Stimulated activated CD4-positive, alpha-beta T cell treated with anti-CD3 and anti-CD28 coated beads, Interleukin-12 subunit alpha, Interleukin-12 subunit beta, amount 100 ng/mL, for 4 hours (primary cell): Measurements from ENCODE around the gene EFTUD2.

Source experiments
- DNase-seq: peaks from one replicate; pipeline ENCODE4 v3.0.0-alpha.2; 2020

Gene EFTUD2

DNA sequence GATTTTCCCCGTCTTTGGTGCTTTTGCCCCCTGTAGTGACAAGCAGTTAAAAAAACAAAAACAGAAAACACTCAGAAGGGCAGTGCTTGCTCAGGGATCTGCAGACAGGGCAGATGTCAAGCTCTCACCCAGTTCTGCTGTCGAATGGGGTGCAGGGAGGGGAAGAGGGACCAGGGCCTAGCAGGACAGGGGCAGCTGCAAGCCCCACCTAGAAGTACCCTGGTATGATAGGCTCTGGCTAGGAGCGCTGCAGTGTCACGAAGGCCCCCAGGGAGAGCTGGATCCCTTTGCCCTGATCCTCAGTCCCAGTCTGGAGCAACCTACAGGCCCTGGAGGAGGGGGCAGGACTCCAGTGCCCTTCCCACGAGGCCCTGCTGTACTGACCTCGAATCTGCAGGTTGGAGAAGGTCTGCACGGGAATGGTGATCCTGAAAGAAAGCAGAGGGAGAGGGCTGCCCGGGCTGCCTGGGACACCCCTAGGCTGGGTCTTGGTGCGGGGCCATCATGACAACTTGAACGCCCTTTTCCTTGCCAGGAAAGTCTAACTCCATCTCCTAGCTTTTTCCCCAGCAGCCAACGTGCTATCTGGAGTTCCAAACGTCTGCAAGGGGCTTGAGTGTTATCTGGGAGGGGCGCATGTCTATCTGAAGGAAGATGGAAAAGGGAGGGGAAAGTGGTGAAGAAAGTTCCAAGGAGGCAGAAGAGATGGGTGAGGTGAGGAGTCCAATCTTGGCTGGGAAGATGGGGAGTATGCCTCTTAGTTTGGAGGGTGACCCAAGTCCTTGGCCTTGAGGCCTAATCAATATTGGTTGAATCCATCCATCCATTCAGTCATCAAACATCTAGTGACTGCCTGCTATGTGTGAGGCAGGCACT is 11.2 kb upstream of the EFTUD2 start:
- DNase-seq, result no peak

DNA sequence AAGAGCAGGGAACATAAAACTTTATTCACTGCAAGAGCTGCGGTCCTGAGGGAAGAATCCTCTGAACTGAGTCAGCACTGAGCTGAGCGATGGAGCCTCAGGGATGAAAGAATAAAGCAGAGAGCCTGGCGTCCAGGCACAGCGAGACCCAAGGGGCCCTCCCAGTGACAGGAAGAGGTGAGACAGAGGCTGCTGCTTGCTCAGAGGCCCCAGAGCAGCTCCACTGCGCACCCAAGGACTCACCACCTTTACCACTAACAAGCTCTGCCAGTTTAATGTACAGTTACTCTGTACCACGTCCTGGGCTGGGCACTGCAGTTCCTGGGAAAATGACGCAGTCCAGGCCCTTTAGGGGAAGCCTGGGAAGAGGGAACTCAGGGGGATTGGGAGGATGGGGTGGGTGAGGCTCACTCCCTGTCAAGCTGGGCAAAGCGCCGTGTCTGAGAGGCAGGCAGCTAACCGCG is 10.5 kb upstream of the EFTUD2 start:
- DNase-seq, result no peak

DNA sequence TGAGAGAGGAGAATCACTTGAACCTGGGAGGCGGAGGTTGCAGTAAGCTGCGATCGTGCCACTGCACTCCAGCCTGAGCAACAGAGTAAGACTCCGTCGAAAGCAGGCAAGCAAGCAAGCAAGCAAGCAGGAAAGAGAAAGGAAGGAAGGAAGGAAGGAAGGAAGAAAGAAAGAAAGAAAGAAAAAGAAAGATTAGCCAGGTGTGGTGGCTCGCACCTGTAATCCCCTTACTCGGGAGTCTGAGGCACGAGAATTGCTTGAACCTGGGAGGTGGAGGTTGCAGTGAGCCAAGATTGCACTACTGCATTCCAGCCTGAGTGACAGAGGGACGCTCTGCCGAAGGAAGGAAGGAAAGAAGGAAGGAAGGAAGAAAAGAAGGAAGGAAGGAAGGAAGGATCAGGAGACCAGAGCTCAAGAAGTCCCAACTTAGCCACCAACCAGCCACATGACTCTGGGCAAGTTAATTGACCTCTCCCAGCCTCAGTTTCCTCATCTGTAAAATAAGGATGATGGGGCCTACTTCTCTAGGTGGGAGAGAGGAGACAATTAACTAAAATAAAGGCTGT is 9.6 kb upstream of the EFTUD2 start:
- no peak for DNase-seq

DNA sequence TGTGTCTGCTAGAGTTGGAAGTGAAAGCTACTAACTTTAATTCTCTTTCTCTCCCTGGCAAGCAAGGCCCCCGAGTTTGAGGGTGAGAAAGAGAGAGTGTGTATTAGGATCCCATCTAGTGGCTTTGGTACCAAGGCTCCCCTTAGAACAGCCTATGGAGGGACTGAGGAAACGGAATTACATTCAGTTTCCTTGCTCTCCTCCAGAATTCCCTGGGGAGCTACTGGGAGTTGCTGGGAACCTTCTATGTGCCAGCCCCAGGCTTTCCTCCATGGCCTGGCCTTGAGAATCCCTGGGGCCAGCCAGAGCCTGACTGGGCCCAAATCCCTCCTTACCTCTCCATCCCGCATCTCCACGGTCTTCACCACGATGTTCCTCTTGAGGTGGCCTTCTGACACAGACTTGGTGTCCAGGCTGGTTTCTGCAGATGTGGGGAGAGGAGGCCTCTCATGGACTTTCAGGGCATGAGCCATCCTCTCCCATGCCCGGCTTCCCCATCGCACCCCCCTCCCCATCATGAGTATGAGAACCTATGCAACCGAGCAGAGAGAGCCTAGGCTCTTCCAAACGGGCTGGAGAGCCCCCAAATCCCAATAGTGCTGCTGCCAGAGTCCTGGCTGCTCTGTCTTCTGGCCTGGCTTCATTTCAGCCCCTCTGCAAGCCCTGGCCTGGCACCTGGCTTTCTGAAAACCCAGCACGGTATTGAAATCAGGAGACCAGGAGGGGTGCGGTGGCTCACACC is 8.7 kb upstream of the EFTUD2 start:
- no peak for DNase-seq

DNA sequence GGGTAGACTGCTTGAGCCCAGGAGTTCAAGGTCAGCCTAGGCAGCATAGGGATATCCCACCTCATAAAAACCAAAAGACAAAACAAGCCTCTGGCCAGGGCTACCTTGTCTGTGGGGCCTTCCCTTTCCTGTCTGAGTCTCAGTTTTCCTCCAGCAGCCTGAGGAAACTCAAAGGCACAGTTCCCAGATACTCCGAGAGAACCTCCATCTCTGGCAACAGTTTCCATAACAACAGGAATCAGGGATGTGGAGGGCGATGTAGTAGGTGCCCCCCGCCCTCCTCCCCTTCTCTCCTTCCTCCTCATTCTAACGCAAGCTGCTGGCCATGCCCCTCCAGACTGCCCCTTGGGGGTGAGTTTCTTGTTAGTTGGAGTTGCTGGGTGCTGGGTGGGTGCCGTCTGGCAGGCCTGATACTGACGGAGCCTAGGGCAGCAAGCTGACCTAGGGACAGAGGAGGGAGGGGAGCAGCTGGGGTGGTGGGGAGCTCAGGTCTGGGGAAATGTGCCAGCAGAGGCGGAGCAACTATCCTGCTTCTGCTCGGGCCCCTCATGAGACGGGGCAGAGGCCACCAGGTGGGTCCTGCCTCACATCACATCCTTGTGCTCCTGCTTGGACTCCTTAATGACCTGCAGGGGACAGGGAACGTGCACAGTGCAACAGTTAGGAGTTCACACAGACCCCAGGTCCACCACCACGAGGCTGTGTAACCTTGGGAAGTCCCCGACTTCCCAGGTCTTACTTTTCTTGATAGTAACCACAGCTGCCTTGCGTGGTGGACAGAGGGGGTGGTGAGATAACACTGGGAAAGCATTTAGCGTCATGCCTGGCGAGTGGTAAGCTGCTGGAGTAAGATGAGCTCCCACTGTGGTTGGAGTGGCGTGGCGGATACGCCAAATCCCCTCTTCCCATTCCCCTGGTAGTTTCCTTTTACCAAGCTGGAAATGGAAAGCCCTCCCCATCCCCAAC is 7.8 kb upstream of the EFTUD2 start:
- no peak for DNase-seq

DNA sequence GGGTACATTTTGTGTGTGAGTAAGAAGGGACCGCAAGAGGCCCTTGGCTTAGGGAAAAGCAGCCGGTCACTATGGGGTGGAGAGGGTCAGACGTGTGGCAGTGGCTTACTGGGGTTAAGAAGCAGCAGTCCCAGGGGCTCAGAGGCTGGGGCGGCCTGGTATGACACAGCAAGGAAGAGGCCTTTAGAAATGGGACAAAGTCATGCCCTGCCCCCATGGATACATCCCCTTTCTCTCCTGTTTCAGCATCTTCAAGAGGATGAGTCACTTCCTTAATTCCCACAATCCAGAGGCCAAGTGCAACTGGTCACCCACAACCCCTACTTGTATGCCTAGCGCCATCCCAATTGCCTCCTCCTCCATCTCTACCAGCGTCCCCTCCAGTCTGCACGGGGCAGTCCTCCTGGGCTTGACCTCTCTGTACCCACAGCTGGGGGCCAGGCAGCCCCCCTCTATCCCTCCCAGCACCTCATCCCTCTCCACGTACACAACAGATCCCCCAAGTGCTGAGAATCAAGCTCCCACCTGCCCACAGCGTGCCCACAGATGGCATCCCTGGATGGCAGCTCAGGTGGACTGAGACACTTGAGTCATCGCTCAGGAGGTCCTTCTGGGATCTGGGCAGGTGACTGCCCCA is 6.9 kb upstream of the EFTUD2 start:
- DNase-seq, result no peak

DNA sequence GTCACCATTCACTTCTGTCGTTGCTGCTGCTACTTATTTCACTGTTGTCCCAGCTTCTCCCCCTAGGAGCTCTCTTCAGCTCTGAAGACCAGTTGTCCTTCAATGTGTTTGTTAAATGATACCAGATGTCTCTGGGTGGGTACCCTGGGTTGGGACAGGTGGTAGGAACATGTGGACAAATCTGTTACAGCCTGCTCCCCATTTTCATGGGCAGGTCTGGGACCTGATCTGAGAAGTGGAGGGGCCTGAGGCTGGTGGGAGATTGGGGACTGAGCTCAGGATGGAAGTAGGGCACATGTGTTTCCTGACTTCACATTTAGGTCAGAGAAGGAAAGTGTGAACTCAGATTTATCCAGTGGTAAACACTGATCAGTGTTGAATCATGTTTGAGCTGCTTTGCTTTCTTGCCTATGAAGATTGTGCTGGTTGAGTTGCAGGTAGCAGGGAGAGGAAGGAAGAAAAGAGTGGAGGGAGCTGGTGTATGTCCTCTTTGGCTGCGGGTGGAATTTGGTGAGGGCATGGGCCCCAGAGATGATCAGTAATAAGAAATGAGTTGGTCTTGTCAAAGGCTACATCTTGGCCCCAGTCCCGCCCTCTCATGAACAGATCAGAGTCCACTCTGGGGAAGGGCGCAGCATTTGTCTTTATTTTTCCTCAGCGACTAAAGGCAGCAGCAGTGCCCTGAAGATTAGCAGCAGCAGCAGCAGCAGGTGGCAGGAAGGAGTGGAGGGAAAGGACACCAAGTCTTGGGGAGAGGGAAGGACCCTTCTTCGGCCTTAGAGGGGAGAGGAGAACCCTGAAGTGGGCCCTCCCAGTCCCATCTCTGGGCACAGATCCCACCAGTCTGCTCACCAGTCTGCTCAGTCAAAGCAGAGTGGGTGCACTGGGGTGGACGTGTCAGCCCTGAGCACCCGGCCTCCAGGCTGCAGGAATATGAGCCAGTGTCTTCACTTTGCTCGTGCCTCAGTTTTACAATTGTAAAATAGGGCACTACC is 6.1 kb upstream of the EFTUD2 start:
- no peak for DNase-seq

DNA sequence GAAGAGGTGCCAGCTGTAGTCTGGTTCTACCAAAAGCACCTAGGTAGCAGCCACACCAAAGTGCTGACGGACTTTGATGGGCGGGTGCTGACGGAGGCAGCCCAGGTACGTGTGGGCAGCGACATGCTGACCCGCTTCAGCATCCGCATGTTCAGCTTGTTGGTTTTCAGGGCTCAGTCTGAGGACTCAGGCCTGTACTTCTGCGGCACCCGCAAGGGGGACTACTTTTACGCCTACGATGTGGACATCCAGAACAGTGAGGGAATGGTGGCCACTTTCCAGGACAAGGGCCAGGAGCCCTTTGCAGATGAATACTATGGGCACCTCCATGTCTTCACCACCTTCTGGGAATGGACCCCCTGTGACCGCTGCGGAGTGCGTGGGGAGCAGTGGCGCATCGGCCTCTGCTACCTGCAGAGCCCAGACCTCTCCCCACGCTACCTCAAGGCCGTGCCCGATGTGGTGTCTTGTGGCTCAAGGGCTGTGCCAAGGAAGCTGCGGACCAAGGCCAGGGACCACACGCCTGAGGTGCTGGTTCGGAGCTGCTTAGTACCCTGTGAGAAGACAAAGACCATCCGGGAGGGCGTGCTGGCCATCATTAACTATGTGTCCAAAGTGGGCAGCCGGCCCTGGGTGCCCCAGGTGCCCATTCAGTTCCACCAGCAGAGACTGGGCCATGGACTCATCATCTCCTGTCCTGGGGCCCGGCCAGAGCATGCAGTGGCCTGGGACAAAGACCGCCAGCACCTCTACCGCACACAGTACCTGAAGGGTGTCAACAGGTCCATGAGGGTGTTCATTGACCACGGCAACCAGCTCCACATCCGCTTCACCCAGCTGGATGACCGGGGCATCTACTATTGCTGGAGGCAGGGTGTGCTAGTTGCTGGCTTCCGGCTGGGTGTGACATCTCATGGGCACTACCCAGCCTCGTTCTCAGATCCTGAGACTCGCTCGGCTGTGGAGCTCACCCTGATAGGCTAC is 5.0 kb upstream of the EFTUD2 start:
- no peak for DNase-seq

DNA sequence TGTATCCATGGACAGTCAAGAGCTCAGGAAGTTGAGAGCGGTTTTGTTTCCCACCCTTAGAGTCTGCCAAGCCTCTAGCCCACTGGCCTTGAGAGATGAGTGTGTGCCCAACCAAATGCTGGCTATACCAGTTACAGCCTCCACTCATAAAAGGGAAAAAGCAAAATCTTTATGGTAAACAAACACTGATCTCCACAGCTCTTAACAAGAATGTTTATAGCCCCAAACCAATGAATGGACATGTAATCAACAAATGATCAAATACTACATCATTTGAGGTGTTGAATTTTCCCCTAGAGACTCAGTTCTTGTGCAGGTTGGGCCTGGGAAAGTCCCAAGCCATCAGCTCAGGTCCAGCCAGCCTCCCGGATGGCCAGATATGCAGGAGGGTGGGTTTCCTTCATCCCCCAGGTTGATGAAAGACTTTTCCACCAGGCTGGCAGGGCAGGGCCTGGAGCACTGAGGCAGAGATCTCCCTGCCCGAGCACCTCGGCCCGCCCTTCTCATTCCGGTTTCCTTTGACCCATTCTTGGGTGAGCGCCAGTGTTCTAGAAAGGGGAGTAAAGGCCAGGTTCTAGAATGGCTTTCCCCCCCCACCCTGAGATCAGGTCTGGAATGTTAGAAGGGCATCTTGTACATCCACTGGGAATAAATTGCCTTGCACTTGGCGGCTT is 3.9 kb upstream of the EFTUD2 start:
- no peak for DNase-seq

DNA sequence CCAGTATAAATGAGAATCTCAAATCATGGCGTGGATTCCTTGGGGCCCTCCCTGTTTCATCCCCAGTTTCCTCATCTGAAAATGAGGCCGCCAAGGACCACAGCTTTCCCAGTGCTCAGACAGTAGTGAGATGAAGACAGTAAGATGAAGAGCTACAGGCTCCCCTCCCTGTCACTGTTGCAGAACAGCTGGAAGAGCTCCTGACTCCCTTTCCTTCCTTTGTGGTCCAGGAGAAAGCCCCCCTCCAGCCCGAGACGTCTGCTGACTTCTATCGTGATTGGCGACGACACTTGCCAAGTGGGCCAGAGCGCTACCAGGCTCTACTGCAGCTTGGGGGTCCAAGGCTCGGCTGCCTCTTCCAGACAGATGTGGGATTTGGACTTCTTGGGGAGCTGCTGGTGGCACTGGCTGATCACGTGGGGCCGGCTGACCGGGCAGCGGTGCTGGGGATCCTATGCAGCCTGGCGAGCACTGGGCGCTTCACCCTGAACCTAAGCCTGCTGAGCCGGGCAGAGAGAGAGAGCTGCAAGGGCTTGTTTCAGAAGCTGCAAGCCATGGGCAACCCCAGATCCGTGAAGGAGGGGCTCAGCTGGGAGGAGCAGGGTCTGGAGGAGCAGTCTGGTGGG is 3.0 kb upstream of the EFTUD2 start:
- no peak for DNase-seq

DNA sequence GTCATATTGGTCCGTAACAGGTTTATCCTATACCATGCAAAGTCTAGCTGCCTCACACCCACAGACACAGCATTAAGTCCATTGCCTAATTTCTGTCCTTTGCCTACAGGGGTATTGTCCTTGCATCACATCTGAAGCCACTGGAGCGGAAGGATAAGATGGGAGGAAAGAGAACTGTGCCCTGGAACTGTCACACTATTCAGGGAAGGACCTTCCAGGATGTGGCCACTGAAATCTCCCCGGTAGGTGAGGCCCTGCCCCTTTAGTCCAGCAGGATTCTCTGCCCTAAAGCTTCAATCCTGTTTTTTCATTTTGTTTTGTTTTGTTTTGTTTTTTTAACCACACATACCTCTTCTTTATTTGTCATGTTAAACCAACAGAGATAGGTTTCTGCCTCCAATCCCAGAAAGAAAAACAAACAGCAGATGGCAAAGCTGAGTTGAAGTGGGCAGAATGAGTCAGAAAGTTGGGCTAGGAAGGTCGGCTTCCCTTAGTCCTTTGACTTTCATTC is 2.2 kb upstream of the EFTUD2 start:
- no peak for DNase-seq

DNA sequence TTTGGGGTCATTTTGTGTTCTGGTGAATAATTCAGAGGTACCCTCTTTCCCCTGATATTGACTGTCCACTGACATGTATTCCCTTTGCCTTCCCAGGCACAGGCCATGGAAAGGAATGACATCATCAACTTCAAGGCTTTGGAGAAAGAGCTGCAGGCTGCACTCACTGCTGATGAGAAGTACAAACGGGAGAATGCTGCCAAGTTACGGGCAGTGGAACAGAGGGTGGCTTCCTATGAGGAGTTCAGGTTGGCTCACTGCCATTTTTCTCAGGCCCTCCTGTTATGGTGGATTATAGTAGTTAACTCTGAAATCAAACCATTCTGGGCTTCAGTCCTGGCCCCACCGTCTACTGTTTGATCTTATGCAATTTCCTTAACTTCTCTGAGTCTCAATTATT is 1.6 kb upstream of the EFTUD2 start:
- DNase-seq, result no peak

DNA sequence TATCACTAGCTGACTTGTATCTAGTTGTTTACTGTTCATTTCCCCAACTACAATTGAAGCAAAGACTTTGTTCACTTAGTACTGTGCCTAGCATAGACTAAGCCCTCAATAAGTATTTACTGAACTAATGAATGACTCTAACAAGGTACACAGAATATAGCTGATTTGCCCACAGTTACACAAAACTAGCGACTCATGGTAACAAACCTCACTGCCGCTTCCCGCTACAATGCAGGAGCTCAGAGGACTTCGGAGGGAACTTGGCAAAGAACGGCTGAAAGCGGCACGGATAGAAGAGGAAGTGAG is 524 bp downstream of the EFTUD2 start:
- no peak for DNase-seq

DNA sequence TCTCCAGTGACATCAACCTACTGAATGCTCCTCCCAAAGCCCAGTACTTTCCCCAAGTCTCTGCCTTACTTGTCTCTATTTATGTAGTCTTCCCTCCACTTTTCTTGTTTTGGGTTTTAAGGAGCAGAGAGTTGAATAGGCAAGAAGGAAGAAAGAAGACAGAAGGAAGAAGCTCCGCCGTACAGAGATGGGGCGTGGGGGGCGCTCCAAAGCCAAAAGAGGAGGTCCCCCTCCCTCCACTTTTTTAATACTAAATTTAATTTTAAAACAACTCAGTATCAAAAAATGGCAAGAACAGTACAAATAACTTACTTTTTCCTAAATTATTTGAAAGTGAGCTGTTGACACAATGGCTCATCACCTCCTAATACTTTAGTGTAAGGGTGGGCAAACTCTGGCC is 4.6 kb downstream of the EFTUD2 start:
- no peak for DNase-seq

DNA sequence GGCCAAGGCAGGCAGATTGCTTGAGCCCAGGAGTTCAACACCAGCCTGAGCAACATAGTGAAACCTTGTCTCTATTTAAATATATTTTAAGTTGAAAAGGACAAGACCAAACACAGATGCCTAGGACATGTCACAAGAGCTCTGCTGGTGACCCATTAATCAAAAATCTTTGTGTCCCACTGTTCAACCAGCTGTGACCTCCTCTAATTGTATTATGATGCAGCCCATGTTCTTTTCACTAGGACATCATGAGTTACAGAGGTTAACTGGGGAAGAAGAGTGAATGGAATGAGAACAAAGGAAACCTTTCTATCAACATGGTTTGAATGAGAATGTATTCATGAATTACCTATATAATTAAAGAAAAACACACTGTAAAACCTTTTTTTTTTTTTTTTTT is 7.0 kb downstream of the EFTUD2 start:
- no peak for DNase-seq

DNA sequence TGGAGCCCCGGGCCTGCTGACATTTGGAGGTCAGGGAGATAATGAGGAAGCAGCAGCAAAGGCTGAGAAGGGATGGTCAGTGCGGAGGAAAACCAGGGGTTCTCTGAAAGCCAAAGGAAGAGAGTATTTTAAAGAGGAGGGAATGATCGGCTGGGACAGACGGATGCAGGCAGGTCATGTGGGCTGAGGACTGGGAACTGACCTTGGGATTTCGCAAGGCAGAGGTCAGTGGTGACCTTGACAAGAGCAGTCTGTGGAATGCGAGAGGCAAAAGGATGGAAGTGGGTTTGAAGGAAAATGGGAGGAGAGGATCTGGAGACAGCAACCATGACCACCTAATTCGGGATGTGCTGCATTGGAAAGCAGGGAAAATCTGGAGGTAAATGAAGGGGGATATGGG is 10.2 kb downstream of the EFTUD2 start:
- no peak for DNase-seq

DNA sequence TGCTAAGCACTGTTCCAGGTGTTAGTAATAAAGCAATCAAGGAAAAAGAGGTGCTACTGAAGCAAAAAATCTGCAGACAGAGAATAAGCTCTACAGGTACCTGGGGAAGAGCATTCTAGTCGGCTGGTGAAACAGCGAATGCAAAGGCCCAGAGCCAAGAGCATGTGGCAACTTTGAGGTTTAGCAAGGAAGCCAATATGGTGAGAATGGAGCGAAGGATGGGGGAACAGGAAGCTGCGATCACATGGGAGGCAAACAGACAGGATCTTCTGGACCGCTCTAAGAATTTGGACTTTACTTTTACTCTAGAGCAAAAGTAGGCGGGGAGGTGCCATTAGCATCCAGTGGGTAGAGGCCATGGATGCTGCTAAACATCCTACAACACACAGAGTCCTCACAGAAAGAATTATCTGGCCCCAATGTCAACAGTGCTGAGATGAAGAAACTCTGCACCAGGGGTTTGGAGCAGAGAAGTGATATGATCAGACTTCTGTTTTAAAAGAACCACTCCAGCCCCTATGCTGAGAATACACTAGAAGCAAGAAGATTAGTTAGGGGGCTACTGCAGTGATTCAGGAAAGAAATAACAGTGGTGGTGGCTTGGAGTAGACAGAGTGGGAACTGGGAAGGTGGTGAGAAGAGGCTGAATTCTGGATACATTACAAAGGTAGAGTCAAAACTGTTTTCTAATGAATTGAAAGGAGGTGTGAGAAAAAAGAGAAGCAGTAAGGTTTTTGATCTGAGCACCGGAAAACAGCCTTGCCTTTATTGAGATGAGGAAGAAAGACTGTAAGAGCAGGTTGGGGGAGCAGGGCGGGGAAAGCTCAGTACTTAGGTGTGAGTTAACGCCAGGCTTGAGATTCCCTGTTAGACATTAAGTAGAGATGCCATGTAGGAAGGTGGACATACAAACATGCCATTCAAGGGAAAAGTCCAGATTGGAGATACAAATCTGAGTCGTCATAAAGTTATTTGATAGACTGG is 11.0 kb downstream of the EFTUD2 start:
- DNase-seq, result no peak
